HG02973 (cell line): ENCODE results near the gene VN1R5.

Experiments used
- ATAC-seq: cut with Tn5 transposase; IDR thresholded peaks from one replicate; pipeline ENCODE4 v1.9.1; 2021; ENCODE audit warnings: moderate library complexity; ENCODE audit not compliant: unreplicated experiment

Gene VN1R5

DNA sequence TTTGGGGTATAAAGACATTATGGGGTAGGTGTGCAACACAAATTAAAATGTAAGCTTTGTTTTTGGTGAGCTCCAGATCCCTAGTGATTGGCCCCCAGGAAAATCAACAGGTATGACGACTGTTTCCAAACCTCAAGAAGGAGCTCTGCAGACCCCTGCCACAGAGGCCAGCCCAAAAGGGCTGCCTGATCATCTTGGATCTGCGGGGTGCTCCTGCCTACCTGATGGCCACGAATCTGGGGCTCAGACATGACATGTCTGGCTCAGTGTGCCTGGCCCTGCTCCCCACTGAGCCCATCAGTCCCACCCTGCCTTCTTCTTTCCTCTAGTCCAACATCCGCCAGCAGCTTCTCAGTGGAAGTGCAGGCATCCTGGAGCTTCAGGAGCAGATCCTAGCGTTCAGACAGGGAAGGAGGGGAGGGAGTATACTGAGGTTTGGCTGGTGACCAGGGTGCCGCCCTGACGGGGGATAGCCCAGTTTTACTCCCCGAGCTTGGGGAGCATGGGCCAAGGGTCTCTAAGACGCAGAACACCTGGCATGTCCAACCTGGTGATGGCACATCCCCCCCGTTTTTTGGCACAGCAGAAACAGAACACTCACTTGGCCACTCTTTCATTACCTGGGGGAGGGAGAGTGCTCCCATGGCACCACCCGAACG, 44.0 kb downstream of the VN1R5 start:
- ATAC-seq, result no peak

DNA sequence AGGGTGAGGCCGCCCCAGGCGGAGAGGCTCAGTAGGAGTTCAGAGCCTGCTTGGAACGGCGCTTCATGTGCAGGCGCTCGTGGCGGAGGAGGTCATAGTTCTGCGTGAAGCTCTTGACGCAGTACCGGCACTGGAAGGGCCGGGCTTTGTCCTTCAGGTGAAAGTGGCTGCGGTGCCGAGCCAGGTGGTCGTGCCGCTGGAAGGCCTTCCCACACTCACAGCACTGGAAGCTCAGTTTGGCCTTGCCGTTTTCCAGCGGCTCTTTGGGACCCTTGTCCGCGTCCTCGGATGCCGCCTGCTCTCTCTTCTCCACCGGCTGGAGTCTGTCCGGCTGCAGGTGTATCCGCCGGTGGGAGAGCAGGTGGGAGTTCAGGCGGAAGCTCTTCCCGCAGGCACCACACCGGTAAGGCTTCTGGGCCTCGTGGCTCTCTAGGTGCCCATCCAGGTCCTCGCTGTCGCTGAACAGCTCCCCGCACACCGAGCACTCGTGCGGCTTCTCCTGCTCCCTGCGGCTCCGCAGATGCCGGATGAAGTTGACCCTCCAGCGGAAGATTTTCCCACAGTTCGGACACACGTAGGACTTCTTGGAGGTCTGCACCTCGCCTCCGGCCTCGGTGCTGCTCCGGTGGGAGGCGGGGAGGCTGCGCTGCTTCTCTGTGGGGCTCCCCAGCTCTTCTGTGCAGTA, 44.8 kb downstream of the VN1R5 start:
- ATAC-seq, result no peak

DNA sequence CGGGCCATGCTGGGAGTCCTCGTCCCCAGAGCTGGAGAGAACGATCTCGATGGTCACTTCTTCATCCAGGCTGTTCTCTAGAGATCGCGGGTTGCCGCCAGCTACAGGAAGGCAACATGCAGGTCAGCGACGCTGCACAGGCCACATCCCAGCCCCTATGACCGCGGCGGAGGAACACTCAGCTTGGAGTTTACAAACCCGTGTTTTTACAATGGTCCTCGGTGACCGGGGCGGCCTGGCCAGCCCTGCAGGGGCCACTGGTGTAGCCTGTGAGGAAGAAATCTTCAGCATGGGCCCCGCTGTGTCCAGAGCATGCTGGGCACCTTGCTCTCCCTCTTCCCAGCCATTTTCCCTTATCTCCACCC, 45.3 kb downstream of the VN1R5 start:
- no peak for ATAC-seq

DNA sequence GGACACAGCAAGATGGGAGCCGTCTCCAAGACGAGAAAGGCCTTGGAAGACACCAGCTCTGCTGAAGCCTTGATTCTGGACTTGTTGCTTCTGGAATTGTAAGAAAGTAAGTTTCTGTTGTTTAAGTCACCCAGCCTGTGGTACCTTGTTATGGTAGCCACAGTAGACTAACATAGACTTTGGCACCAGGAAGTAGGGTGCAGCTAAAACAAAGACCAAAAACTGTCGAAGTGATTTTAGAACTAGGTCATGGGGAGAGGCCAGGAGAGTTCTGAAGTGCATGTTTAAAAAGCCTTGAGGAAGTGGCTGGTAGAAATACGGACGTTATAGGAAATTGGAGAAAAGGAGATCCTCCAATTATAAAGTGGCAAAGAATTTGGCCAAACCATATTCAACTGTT, 47.3 kb downstream of the VN1R5 start:
- no peak for ATAC-seq

DNA sequence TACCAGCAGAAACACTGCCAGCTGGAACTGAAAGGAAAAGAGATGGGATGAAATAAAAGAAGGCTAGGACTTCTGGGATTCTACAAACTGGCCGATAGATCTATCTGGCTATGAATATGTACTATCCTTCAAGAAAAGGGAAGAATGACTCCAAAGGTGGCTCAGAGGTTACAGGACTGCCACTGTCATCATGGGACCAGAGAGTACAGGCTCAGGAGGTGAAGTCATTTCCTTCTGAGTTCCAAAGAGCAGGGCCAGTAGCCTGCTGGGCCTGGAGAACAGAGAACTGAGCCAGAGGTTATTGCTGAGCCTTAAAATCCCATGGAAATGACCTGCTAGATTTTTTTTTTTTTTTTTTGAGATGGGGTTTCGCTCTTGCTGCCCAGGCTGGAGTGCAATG, 48.2 kb downstream of the VN1R5 start:
- no peak for ATAC-seq
